OCI-LY7 (cell line): Measurements from ENCODE around the gene GNB4.

Experiments
- CTCF ChIP-seq: fragments of 200-600 bp; sonication (generic); conservative IDR thresholded peaks from 2 replicates; pipeline ENCODE4 v1.5.1; 2014; ENCODE audit warnings: mild to moderate bottlenecking, antibody characterized with exemption, low read length, moderate library complexity, mixed read lengths
- EZH2phosphoT487 ChIP-seq: fragments of 200-600 bp; sonication (generic); IDR thresholded peaks from 2 replicates; pipeline ENCODE4 v1.6.1; 2018; ENCODE audit warnings: low read depth, borderline replicate concordance, mild to moderate bottlenecking, mixed run types, antibody characterized with exemption, low read length, moderate library complexity, mixed read lengths

GRCh38 chr3:179391906-179392305 is 59.4 kb downstream of the GNB4 start:
- TF ChIP-seq CTCF (no peak), EZH2phosphoT487 (no peak)
